ENCODE data around the gene NAV2. TPM values are rescaled to one million over a fixed set of nuclear protein-coding genes. Genes with fewer than 3 reads are reported as not detected.

Gene NAV2
- total RNA-seq, 1 donor from 2014 or later = 0.39 TPM

- intact Hi-C loops (cut with micrococcal nuclease) = no loop called here
- no peaks in the 10 kb centered on the region for H3K36me3 Mint-ChIP-seq (ENCODE audit: low read depth)
- peaks cover 4% of the 10 kb centered on the region for H3K27me3 Mint-ChIP-seq (ENCODE audit: low read depth)
- DNase-seq (ENCODE audit: low spot score) = no peak
- no peaks in the 10 kb centered on the region for H3K4me1 Mint-ChIP-seq (ENCODE audit: low read depth)
- no peak overlapping the region for H3K27ac Mint-ChIP-seq
- H3K4me3 Mint-ChIP-seq (ENCODE audit: low read depth) = no peak overlapping the region
- H3K9me3 Mint-ChIP-seq = no peaks in the 10 kb centered on the region
These were observed 35.1 kb upstream of the NAV2 start for GRCh38 chr11:19677381-19678080.

GRCh38 chr11:19679952-19680828 is 32.4 kb upstream of the NAV2 start:
- H3K27ac Mint-ChIP-seq = no peak overlapping the region

GRCh38 chr11:19680829-19681368 is 31.7 kb upstream of the NAV2 start:
- Mint-ChIP-seq H3K27ac (no peak overlapping the region), H3K4me3 (ENCODE audit: low read depth) (no peak overlapping the region), H3K4me1 (ENCODE audit: low read depth) (no peaks in the 10 kb centered on the region), H3K27me3 (ENCODE audit: low read depth) (no peaks in the 10 kb centered on the region), H3K9me3 (no peaks in the 10 kb centered on the region), H3K36me3 (ENCODE audit: low read depth) (no peaks in the 10 kb centered on the region)
- DNase-seq (ENCODE audit: low spot score) = no peak
- intact Hi-C loops (cut with micrococcal nuclease) = no loop called here

More at GRCh38 chr11:19679952-19680828, 32.4 kb upstream of the NAV2 start:
- no peak for DNase-seq (ENCODE audit: low spot score)
- Mint-ChIP-seq H3K4me3 (ENCODE audit: low read depth) (no peak overlapping the region), H3K4me1 (ENCODE audit: low read depth) (no peaks in the 10 kb centered on the region), H3K27me3 (ENCODE audit: low read depth) (no peaks in the 10 kb centered on the region), H3K36me3 (ENCODE audit: low read depth) (no peaks in the 10 kb centered on the region), H3K9me3 (no peaks in the 10 kb centered on the region)
- intact Hi-C loops (cut with micrococcal nuclease) = no loop called here

GRCh38 chr11:19683141-19683805 is 29.4 kb upstream of the NAV2 start:
- intact Hi-C loops (cut with micrococcal nuclease) = no loop called here
- Mint-ChIP-seq H3K4me1 (ENCODE audit: low read depth) (no peaks in the 10 kb centered on the region), H3K9me3 (no peaks in the 10 kb centered on the region), H3K27ac (no peak overlapping the region), H3K27me3 (ENCODE audit: low read depth) (no peaks in the 10 kb centered on the region), H3K36me3 (ENCODE audit: low read depth) (no peaks in the 10 kb centered on the region), H3K4me3 (ENCODE audit: low read depth) (no peak overlapping the region)
- no peak for DNase-seq (ENCODE audit: low spot score)

GRCh38 chr11:19683862-19684491 is 28.7 kb upstream of the NAV2 start:
- peaks cover under 1% of the 10 kb centered on the region for H3K27me3 Mint-ChIP-seq (ENCODE audit: low read depth)
- H3K9me3 Mint-ChIP-seq = no peaks in the 10 kb centered on the region
- intact Hi-C loops (cut with micrococcal nuclease) = no loop called here
- H3K4me3 Mint-ChIP-seq (ENCODE audit: low read depth) = no peak overlapping the region
- no peak overlapping the region for H3K27ac Mint-ChIP-seq
- no peak for DNase-seq (ENCODE audit: low spot score)
- H3K36me3 Mint-ChIP-seq (ENCODE audit: low read depth) = no peaks in the 10 kb centered on the region
- H3K4me1 Mint-ChIP-seq (ENCODE audit: low read depth) = no peaks in the 10 kb centered on the region

- no peak for DNase-seq (ENCODE audit: low spot score)
- no peaks in the 10 kb centered on the region for H3K9me3 Mint-ChIP-seq
- H3K27me3 Mint-ChIP-seq (ENCODE audit: low read depth) = peaks cover 3% of the 10 kb centered on the region
- H3K4me3 Mint-ChIP-seq (ENCODE audit: low read depth) = no peak overlapping the region
- H3K4me1 Mint-ChIP-seq (ENCODE audit: low read depth) = no peaks in the 10 kb centered on the region
- intact Hi-C loops (cut with micrococcal nuclease) = no loop called here
- H3K27ac Mint-ChIP-seq = no peak overlapping the region
- H3K36me3 Mint-ChIP-seq (ENCODE audit: low read depth) = no peaks in the 10 kb centered on the region
These were observed 26.4 kb upstream of the NAV2 start for GRCh38 chr11:19686234-19686633.

- no peaks in the 10 kb centered on the region for H3K9me3 Mint-ChIP-seq
- intact Hi-C loops (cut with micrococcal nuclease) = no loop called here
- no peak overlapping the region for H3K4me3 Mint-ChIP-seq (ENCODE audit: low read depth)
- no peaks in the 10 kb centered on the region for H3K36me3 Mint-ChIP-seq (ENCODE audit: low read depth)
- DNase-seq (ENCODE audit: low spot score) = no peak
- peaks cover 3% of the 10 kb centered on the region for H3K27me3 Mint-ChIP-seq (ENCODE audit: low read depth)
- no peak overlapping the region for H3K27ac Mint-ChIP-seq
- no peaks in the 10 kb centered on the region for H3K4me1 Mint-ChIP-seq (ENCODE audit: low read depth)
These were observed 25.2 kb upstream of the NAV2 start for GRCh38 chr11:19687392-19687791.

- Mint-ChIP-seq H3K4me1 (ENCODE audit: low read depth) (no peaks in the 10 kb centered on the region), H3K4me3 (ENCODE audit: low read depth) (no peak overlapping the region), H3K9me3 (no peaks in the 10 kb centered on the region), H3K27ac (no peak overlapping the region), H3K27me3 (ENCODE audit: low read depth) (peaks cover 3% of the 10 kb centered on the region), H3K36me3 (ENCODE audit: low read depth) (no peaks in the 10 kb centered on the region)
- no peak for DNase-seq (ENCODE audit: low spot score)
- intact Hi-C loops (cut with micrococcal nuclease) = no loop called here
These were observed 23.2 kb upstream of the NAV2 start for GRCh38 chr11:19689281-19690000.

- intact Hi-C loops (cut with micrococcal nuclease) = no loop called here
- Mint-ChIP-seq H3K27me3 (ENCODE audit: low read depth) (peaks cover 3% of the 10 kb centered on the region), H3K9me3 (no peaks in the 10 kb centered on the region), H3K4me1 (ENCODE audit: low read depth) (no peaks in the 10 kb centered on the region), H3K36me3 (ENCODE audit: low read depth) (no peaks in the 10 kb centered on the region), H3K4me3 (ENCODE audit: low read depth) (no peak overlapping the region), H3K27ac (no peak overlapping the region)
- no peak for DNase-seq (ENCODE audit: low spot score)
These were observed 21.8 kb upstream of the NAV2 start for GRCh38 chr11:19690885-19691284.

GRCh38 chr11:19691815-19692500 is 20.7 kb upstream of the NAV2 start:
- DNase-seq (ENCODE audit: low spot score) = no peak
- H3K27me3 Mint-ChIP-seq (ENCODE audit: low read depth) = peaks cover 5% of the 10 kb centered on the region
- H3K27ac Mint-ChIP-seq = no peak overlapping the region
- intact Hi-C loops (cut with micrococcal nuclease) = no loop called here
- H3K4me1 Mint-ChIP-seq (ENCODE audit: low read depth) = no peaks in the 10 kb centered on the region
- no peaks in the 10 kb centered on the region for H3K36me3 Mint-ChIP-seq (ENCODE audit: low read depth)
- no peaks in the 10 kb centered on the region for H3K9me3 Mint-ChIP-seq
- H3K4me3 Mint-ChIP-seq (ENCODE audit: low read depth) = no peak overlapping the region

GRCh38 chr11:19693146-19693545 is 19.5 kb upstream of the NAV2 start:
- Mint-ChIP-seq H3K36me3 (ENCODE audit: low read depth) (no peaks in the 10 kb centered on the region), H3K4me3 (ENCODE audit: low read depth) (no peak overlapping the region), H3K27ac (no peak overlapping the region), H3K9me3 (no peaks in the 10 kb centered on the region), H3K27me3 (ENCODE audit: low read depth) (peaks cover 7% of the 10 kb centered on the region), H3K4me1 (ENCODE audit: low read depth) (no peaks in the 10 kb centered on the region)
- intact Hi-C loops (cut with micrococcal nuclease) = no loop called here
- DNase-seq (ENCODE audit: low spot score) = no peak
